Activated CD4-positive, alpha-beta T cell treated with anti-CD3 and anti-CD28 coated beads, Interleukin-2, amount 50 U/mL, for 4 hours (primary cell): ENCODE results near the gene DHRS4L2.
"Not testable (repeated sequence)": the region's sequence is repeated elsewhere in the genome, so short reads cannot be mapped to it uniquely, and the experiment has no call there.

ENCODE experiments used
- DNase-seq, 2 experiments: peaks; one replicate each; pipeline ENCODE4 v3.0.0-alpha.2; 2020

The DHRS4L2 gene

DNA sequence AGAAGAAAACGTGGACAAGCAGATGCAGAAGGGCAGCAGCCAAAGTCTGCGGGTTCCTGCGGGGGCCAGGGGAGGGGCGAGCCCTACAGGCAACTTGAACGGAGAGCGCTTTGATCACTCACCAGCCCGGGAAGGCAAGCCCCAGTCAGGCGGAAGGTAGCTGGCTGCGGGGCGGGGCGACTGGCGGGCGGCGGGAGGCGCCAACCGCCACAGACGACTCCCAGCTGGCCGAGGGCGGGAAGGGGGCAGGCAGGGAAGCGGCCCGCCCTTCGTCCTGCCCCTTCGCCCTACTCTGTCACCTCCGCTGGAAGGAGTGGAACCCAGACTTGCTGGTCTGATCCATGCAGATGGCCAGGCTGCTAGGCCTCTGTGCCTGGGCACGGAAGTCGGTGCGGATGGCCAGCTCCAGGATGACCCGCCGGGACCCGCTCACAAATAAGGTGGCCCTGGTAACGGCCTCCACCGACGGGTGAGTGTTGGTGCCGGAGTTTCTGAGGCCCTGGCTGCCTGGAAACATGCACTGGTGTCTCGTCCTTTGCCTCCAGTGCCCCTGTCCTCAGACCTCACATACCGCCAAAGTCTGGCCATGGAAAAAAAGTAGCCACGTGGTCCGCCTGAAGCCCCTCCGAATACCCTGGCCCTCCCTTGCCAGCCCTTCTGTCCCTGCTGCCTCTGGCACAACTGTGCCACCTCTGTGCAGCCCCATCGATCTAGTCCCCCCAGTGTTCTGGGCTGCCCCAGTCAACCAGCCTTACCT lies at the start of gene DHRS4L2:
DHRS4L2 (plus strand) TSS at position 323 of the 757 bp plus-strand sequence; CDS start at position 342, 19 bp downstream.
- peak; percentile 65 for DNase-seq

DNA sequence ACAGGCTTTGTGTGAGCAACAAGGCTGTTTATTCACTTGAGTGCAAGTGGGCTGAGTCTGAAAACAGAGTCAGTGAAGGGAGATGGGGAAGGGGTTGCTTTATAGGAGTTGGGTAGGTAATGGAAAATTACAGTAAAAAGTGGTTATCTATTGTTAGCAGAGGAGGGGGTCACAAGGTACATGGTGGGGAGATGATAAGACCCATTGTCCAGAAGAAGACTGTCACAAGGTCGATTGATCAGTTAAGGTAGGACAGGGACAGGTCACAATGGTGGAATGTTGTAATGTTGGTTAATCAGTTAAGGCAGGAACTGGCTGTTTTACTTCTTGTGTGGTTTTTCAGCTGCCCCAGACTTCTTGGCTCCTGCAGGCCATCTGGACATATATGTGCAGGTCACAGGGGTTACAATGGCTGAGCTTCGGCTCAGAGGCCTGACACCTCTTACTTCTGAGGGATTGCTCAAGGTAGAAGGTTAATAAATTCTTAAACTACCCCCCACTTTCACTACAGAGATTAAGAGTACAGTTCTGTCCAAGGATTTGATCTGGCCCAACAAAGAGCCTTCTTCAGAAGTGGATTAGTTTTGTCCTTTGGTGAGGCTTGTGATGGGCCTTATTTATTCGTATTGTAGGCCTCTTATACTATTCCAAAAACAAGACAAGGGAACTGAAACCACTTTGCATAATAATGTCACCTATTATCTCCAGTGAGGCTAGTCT lies 49.0 kb upstream of the DHRS4L2 start:
- no peak for DNase-seq

DNA sequence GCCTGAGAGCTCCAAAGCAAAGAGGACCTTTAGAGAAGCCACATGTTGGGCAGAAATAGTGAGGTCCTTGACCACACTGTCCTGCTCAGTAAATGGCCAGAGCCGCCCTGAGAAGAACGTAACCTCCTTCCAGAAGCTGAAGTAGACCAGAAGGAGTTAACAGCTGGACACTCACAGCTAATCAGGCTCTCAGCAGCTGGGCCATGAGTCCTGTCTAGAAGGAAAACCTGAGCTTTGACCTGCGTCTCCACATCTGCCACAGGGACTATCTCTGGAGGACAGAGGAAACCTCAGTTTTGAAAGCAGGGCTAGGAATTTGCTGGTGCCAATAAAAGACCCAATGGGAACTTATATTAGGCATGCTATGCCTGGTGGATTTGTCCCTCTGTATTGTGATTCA lies 47.5 kb upstream of the DHRS4L2 start:
- DNase-seq, result no peak

DNA sequence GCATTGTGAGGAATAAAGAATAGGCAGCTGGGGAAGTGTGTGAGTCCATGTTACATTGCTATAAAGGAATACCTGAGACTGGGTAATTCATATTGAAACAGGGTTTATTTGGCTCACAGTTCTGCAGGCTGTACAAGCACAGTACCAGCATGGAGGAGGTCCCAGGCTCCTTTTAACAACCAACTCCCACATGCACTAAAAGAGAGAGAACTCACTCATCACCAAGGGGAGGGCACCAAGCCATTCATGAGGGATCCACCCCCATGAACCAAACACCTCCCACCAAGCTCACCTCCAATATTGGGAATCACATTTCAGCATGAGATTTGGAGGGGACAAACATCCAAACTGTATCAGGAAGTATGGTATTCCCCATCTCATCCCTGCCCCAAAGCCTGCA lies 47.1 kb upstream of the DHRS4L2 start:
- no peak for DNase-seq

DNA sequence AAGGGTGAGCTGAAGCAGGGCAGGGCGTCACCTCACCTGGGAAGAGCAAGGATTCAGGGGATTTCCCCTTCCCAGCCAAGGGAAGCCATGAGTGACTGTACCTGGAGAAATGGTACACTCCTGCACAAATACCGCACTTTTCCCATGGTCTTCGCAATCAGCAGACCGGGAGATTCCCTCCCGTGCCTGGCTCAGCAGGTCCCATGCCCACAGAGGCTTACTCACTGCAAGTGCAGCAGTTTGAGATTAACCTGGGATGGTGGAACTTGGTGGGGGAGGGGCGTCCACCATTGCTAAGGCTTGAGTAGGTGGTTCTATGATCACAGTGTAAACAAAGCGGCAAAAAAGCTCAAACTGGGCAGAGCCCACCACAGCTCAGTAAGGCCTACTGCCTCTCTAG lies 46.1 kb upstream of the DHRS4L2 start:
- DNase-seq, result no peak

DNA sequence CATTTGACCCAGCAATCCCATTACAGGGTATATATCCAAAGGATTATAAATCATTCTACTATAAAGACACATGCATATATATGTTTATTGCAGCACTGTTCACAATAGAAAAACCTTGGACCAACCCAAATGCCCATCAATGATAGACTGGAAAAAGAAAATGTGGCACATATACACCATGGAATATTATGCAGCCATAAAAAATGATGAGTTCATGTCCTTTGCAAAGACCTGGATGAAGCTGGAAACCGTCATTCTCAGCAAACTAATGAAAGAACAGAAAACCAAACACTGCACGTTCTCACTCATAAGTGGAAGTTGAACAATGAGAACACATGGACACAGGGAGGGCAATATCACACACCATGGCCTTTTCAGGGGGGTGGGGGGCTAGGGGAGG lies 39.7 kb upstream of the DHRS4L2 start:
- not testable (repeated sequence) for DNase-seq

DNA sequence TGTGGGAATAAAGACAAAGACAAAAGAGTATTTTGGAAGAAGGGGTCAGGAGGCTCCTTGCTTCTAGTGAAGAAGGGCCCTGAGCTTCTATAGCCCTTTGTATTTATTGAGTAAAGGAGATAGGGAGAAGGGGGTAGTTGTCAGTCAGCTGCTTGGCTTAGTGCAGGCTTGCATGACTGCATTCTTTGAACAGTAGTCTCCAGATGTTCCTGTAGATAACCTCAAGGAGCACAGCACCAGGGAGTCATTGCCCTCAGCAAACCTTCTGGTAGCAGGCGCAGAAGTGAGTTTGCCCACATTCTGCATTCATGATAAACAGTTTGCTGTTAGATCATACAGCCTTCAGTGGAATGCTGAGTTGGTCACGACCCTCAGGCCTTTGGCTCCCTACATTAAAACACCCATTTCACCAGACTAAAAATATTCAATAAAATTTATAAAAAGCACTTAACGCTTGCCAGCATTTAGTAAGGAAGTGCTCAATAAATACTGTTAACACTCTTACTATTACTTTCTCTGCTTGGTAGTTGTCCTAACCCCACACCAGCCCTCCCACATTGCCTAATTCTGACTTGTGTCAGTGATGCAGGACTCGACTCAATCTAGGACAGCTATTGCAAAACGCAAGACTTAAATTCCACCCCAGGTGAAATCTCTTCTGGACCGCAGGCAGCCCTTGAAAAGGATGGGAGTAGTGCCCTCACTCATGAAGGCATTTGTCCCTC lies 38.2 kb upstream of the DHRS4L2 start:
- DNase-seq, result no peak

DNA sequence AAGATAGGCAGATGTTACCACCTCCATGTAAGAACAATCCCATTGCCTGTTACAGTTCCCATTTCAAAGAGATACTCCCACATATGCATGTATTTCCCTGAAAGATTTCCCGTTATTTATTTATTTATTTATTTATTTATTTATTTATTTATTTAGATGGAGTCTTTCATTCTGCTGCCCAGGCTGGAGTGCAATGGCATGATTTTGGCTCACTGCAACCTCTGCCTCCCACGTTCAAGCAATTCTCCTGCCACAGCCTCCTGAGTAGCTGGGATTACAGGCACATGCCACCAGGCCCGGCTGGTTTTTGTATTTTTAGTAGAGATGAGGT lies 37.6 kb upstream of the DHRS4L2 start:
- DNase-seq, result not testable (repeated sequence)

DNA sequence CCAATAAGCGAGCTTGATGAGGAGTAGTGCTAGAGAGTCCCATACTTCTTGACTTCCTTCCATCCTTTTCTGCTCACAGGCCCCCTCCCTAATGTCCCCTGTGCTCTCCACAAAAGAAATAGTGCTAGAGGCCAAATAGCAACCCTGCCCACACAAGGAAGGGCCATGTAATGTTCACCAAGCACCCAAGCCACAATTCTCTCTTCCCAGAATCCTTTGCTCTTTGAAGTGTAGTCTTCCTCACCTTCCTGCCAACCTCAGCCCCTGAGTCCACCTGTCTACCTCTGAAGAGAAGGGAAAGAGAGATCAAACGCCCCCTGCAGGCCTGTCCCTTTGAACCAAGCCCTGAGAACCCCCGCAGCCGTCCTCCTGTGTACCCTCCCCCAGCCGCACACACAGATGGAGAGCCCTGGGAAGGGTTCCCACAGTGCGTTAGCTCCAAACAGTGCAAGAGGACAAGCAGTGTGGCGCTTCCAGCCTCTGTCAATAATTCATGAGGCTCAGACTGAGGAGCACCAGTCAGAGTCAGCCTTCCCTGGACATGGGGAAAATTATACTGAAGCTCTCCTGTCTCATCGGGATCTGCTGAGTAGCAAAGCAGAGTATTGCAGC lies 37.0 kb upstream of the DHRS4L2 start:
- DNase-seq, result no peak

DNA sequence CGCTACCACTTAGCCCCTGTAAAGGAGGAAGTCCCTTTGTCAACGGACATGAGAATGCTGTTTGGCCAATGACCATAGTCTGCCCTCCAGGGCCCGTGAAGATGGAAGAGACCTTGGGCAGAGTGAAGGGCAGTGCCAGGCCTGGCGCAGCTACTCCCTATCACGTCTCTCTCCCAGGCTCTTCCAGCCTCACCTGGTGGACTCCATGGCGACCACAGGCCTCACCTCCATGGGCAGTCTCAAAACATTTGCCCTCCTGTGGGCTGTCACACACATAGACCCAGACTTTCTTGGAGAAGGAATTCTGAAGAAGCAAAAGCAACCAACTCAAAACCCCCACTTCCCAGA lies 35.6 kb upstream of the DHRS4L2 start:
- not testable (repeated sequence) for DNase-seq

DNA sequence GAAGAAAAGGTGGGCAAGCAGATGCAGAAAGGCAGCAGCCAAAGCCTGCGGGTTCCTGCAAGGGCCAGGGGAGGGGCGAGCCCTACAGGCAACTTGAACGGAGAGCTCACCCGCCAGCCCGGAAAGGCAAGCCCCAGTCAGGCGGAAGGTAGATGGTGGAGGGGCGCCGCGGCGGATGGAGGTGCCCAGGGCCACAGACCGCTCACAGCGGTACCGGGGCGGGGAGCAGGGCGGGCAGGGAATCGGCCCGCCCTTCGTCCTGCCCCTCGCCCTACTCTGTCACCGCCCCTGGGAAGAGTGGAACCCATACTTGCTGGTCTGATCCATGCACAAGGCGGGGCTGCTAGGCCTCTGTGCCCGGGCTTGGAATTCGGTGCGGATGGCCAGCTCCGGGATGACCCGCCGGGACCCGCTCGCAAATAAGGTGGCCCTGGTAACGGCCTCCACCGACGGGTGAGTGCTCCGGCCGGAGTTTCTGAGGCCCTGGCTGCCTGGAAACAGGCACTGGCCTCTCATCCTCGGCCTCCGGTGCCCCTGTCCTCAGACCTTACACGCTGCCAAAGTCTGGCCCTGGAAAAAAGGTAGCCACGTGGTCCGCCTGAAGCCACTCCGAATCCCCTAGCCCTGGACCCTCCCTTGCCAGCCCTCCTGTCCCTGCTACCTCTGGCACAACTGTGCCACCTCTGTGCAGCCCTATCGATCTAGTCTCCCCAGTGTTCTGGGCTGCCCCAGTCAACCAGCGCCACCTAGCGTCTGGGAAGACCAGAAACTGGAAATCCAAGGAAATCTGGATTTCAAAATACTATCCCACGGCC lies 35.1 kb upstream of the DHRS4L2 start, which contains the start of gene DHRS4:
DHRS4 (plus strand) TSS at position 307 of the 815 bp plus-strand sequence; CDS start at position 326, 19 bp downstream.
- DNase-seq, result peak; percentile 74

DNA sequence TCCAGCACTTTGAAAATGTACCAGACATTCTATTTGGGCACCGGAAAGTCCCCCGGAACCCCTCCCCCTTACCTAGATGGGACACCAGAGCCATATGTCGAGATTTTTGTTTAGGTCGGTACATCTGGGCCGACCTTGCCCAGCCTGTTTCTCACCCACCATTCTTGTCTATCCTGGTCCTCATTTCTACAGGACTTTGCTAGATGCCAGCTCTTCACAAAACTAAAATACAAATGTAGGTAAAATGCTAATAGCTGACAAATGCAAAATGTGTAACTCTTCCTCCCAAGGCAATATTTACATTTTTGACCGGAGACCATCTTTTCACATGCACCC lies 34.5 kb upstream of the DHRS4L2 start:
- DNase-seq, result not testable (repeated sequence)

DNA sequence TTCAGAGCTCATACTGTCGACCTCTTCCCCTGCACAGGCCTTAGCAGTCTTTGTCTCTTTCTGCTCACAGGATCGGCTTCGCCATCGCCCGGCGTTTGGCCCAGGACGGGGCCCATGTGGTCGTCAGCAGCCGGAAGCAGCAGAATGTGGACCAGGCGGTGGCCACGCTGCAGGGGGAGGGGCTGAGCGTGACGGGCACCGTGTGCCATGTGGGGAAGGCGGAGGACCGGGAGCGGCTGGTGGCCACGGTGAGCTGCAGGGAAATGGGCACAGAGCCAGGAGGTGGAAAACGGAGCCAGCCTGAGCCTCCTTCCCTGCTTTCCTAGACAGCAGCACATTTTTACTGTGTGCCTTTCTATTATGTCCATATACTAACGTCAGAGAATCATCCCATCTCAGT lies 33.8 kb upstream of the DHRS4L2 start:
- DNase-seq, result not testable (repeated sequence)

DNA sequence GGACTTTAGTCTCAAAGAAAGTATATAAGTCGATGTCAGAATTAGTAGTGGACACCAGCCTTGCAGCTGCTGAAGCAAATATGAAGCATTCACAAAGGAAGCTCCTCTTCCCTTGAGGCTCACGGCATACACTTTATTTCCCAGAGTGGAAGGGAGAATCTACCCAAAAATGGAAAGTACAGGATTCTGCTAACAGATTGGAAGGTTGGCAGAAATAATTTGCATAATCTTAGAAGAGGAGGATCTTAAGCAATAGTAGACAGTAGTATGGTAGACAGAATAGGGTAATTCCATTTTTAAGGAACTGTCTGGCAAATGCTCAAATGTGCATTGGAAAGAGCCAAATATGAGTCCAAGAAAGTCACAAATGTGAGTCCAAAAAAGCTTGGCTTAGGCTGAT lies 32.9 kb upstream of the DHRS4L2 start:
- not testable (repeated sequence) for DNase-seq

DNA sequence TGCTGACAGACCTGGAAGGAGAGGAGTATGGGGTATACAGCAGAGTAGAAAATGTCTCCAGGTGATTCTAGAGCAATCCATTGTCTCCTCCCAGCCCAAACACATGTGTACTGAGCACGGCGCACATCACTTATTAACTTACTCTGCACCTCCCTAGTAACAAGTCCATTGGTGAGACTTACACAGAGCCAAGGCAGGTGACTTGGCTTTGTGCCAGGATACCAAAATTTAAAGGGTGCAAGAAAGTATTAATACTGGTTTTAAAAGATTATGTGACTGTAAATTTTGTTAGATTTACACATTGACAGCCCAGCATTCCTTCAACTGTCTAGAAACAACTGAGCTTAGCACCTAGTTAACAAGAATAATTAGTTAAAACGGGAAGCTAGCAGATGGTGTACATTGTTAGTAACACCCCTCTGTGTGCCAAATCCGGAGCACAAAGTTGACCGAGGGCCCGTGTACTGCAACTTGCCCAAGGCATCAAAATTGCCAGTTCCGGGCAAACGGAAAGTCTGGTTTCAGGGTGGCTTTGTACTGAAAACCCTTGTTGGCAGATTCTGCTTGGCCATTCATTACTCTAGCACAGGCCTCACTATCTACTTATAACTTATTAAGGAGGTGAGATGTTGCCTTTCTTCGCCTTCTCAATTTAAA lies 30.7 kb upstream of the DHRS4L2 start:
- not testable (repeated sequence) for DNase-seq

DNA sequence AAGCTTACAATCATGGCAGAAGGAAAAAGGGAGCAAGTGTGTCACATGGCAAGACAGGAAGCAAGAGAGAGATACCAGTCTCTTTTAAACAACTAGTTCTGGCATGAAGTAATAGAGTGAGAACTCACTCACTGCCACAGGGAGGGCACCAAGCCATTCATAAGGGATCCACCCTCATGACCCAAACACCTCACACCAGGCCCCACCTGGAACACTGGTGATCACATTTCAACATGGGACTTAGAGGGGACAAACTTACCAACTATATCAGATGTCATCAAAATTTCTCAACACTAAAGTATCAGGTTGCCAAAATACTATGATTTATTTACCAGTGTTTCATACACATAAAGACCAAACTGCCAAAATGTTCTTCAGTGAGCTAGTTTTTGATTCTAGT lies 27.8 kb upstream of the DHRS4L2 start:
- not testable (repeated sequence) for DNase-seq

DNA sequence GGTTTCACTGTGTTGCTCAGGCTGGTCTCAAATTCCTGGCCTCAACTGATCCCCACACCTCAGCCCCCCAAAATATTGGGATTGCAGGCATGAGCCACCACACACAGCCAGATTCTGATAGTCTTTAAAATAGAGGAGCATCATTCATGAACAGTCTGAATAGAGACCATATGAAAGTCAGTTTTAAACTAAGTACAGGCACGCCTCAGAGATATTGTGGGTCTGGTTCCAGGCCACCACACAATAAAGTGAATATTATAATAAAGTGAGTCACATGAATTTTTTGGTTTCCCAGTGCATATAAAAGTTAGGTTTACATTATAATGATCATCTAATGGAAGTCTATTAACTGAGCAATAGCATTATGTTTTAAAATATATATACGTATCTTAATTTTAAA lies 27.0 kb upstream of the DHRS4L2 start:
- DNase-seq, result not testable (repeated sequence)

DNA sequence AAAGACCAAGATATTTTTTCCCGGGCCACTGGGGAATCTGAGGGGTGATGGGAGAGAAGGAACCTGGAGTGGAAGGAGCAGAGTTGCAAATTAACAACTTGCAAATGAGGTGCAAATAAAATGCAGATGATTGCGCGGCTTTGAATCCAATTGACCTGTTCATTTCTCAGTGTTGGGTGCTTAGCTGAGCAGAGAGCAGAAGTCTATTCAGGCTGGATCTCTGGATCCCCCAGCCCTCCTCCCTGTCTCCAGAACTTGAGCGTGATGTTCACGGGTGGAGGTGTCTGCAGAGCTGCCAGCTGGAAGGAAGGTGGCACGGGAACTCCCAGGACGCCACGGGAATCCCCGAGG lies 19.6 kb upstream of the DHRS4L2 start:
- DNase-seq, result not testable (repeated sequence)

DNA sequence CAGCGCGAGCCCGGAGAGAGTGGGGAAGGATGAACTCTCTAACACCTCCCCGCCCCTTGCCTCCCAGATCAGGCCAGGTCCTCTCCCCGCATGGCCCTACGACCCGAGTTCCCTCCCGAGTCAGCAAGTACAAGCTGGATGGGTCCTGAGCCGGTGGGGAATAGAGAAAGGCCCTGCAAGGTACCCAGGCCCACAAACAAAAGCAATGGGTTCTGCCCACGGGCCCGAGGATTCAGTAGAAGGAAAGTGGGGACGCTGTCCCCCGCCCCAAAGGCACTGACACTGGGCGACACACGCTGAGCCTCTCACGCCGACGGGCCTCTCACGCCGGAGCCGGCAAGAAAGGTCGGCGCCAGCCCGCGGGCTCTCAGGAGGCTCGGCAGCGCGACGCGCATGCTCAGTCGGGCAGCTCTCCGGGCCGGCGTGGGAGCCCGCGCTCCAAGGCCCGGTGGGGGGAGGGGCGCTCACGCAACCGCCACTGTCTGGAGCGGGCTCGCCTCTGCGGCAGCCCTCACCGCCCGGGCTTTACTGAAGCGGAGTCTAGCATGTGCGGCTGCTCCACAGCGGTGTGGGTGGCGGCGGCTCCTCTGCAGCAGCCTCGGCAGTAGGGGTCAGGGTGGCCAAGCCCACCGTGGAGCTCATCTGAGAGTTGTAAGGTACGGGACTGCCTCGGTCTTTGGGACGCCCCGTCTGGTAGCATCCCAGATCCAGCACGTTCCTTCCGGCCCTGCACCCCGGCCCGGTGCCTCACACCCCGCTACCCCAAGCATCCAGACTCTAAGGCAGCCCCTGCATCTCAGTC lies 19.0 kb upstream of the DHRS4L2 start:
- peak; percentile 47 to 53 for DNase-seq

DNA sequence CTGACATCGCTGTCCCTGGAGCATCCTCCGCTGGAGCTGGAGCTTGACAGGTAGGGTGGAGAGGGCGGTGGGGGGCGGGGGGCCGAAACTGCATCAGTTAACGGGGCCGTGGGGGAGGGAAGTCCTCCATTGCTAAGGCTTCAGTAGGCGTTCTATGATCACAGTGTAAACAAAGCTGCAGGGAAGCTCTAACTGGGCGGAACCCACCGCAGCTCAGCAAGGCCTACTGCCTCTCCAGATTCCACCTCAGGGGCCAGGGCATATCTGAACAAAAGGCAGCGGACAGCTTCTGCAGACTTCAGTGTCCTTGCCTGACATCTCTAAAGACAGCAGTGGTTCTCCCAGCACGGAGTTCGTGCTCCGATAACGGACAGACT lies 18.5 kb upstream of the DHRS4L2 start:
- not testable (repeated sequence) for DNase-seq

DNA sequence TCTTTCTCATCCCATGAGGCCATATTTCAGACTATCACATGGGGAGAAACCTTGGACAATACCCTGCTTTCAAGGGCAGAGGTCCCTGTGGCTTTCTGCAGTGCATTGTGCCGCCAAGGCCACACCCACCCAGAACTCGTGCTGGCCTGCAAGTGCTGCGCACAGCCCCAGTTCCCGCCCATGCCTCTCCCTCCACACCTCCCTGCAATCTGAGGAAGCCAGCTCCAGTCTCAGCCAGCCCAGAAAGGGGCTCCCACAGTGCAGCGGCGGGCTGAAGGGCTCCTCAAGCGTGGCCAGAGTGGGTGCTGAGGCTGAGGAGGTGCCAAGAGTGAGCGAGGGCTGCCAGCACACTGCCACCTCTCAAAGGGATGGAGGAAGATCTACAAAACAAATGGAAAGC lies 15.6 kb upstream of the DHRS4L2 start:
- DNase-seq, result not testable (repeated sequence)
